ENCODE measurements around the gene NEUROD6.

Gene NEUROD6

GRCh38 chr7:31340603-31341002 is at the start of gene NEUROD6:
NEUROD6 (minus strand) TSS chr7:31340726; CDS start chr7:31339268, 1,458 bp downstream.
- in situ Hi-C loops (cut with MboI; ENCODE audit: low sequenced_read_pairs): no loop called here

- in situ Hi-C loops (cut with MboI; ENCODE audit: low sequenced_read_pairs): no loop called here
Measured at GRCh38 chr7:31384466-31384865, 43.9 kb upstream of the NEUROD6 start.

GRCh38 chr7:31382722-31383121 is 42.2 kb upstream of the NEUROD6 start:
- in situ Hi-C loops (cut with MboI; ENCODE audit: low sequenced_read_pairs): no loop called here

GRCh38 chr7:31373337-31374289 is 33.1 kb upstream of the NEUROD6 start:
- in situ Hi-C loops (cut with MboI; ENCODE audit: low sequenced_read_pairs): no loop called here

- in situ Hi-C loops (cut with MboI; ENCODE audit: low sequenced_read_pairs): no loop called here
Measured at GRCh38 chr7:31372231-31372959, 31.9 kb upstream of the NEUROD6 start.

- in situ Hi-C loops (cut with MboI; ENCODE audit: low sequenced_read_pairs): no loop called here
Measured at GRCh38 chr7:31371621-31372020, 31.1 kb upstream of the NEUROD6 start.

- in situ Hi-C loops (cut with MboI; ENCODE audit: low sequenced_read_pairs): no loop called here
Measured at GRCh38 chr7:31370609-31371008, 30.1 kb upstream of the NEUROD6 start.

GRCh38 chr7:31368620-31369019 is 28.1 kb upstream of the NEUROD6 start:
- in situ Hi-C loops (cut with MboI; ENCODE audit: low sequenced_read_pairs): no loop called here

GRCh38 chr7:31363496-31363895 is 23.0 kb upstream of the NEUROD6 start:
- in situ Hi-C loops (cut with MboI; ENCODE audit: low sequenced_read_pairs): no loop called here

GRCh38 chr7:31363051-31363450 is 22.5 kb upstream of the NEUROD6 start:
- in situ Hi-C loops (cut with MboI; ENCODE audit: low sequenced_read_pairs): no loop called here

- in situ Hi-C loops (cut with MboI; ENCODE audit: low sequenced_read_pairs): no loop called here
Measured at GRCh38 chr7:31362401-31362800, 21.9 kb upstream of the NEUROD6 start.

GRCh38 chr7:31358467-31358866 is 17.9 kb upstream of the NEUROD6 start:
- in situ Hi-C loops (cut with MboI; ENCODE audit: low sequenced_read_pairs): no loop called here

- in situ Hi-C loops (cut with MboI; ENCODE audit: low sequenced_read_pairs): no loop called here
Measured at GRCh38 chr7:31345421-31345820, 4.9 kb upstream of the NEUROD6 start.

- in situ Hi-C loops (cut with MboI; ENCODE audit: low sequenced_read_pairs): no loop called here
Measured at GRCh38 chr7:31343516-31344305, 3.2 kb upstream of the NEUROD6 start.

GRCh38 chr7:31341141-31341540 is 615 bp upstream of the NEUROD6 start:
- in situ Hi-C loops (cut with MboI; ENCODE audit: low sequenced_read_pairs): no loop called here

- in situ Hi-C loops (cut with MboI; ENCODE audit: low sequenced_read_pairs): no loop called here
Measured at GRCh38 chr7:31340051-31340450, 475 bp downstream of the NEUROD6 start.

GRCh38 chr7:31338706-31339105 is 1.8 kb downstream of the NEUROD6 start:
- in situ Hi-C loops (cut with MboI; ENCODE audit: low sequenced_read_pairs): no loop called here

GRCh38 chr7:31337002-31337565 is 3.4 kb downstream of the NEUROD6 start:
- in situ Hi-C loops (cut with MboI; ENCODE audit: low sequenced_read_pairs): no loop called here

GRCh38 chr7:31336202-31337001 is 4.1 kb downstream of the NEUROD6 start:
- in situ Hi-C loops (cut with MboI; ENCODE audit: low sequenced_read_pairs): no loop called here

- in situ Hi-C loops (cut with MboI; ENCODE audit: low sequenced_read_pairs): no loop called here
Measured at GRCh38 chr7:31335884-31336201, 4.7 kb downstream of the NEUROD6 start.
